Measurements from ENCODE around the gene ATIC. TPM values are rescaled to one million over a fixed set of nuclear protein-coding genes. Genes with fewer than 3 reads are reported as not detected.

ATIC gene
- total RNA-seq, 4 donors from 2014 or later, result 29.3 to 45.6 (median 38.9) TPM

GRCh38 chr2:215364157-215365155, 52.6 kb downstream of the ATIC start:
- ATAC-seq, result no peak
- no peaks in the 10 kb centered on the region for H3K9me3 ChIP-seq
- peak overlapping the region in 2 of 4 donors; percentile 30 to 64 for H3K27ac ChIP-seq
- 76 to 78% methylated on average over 10 of the region's 10 CpGs for WGBS, 2 donors (ENCODE audit: low coverage in 1 of 2)
- no peaks in the 10 kb centered on the region for H3K4me1 ChIP-seq
- H3K27me3 ChIP-seq, result no peaks in the 10 kb centered on the region
- H3K4me3 ChIP-seq, result no peak overlapping the region
- TF ChIP-seq EP300 (IDR thresholded peaks at IDR 0.05), result no peak
- H3K36me3 ChIP-seq, result peaks cover 25 to 100% of the 10 kb centered on the region in 2 donors

GRCh38 chr2:215365184-215365658, 53.4 kb downstream of the ATIC start:
- ATAC-seq, result no peak
- no peak overlapping the region for H3K4me3 ChIP-seq
- no peaks in the 10 kb centered on the region for H3K4me1 ChIP-seq
- H3K27me3 ChIP-seq, result no peaks in the 10 kb centered on the region
- H3K36me3 ChIP-seq, result peaks cover 25 to 100% of the 10 kb centered on the region in 2 donors
- H3K9me3 ChIP-seq, result no peaks in the 10 kb centered on the region
- TF ChIP-seq POLR2A (IDR thresholded peaks at IDR 0.05) (no peak), CTCF (IDR thresholded peaks at IDR 0.05) (no peak), POLR2AphosphoS5 (IDR thresholded peaks at IDR 0.05) (no peak), EP300 (IDR thresholded peaks at IDR 0.05) (no peak)
- peak overlapping the region in 1 of 4 donors; percentile 64 for H3K27ac ChIP-seq
- whole genome bisulfite sequencing, 2 donors (ENCODE audit: low coverage in 1 of 2), result 56 to 72% methylated on average over 4 of the region's 4 CpGs

- TF ChIP-seq EP300 (IDR thresholded peaks at IDR 0.05) (no peak), POLR2AphosphoS5 (IDR thresholded peaks at IDR 0.05) (no peak), POLR2A (IDR thresholded peaks at IDR 0.05) (no peak), CTCF (IDR thresholded peaks at IDR 0.05) (no peak)
- Histone ChIP-seq H3K4me3 (no peak overlapping the region), H3K4me1 (peaks cover 0 to 1% (median 0%) of the 10 kb centered on the region in 3 donors), H3K27me3 (no peaks in the 10 kb centered on the region), H3K27ac (peak overlapping the region in 1 of 4 donors; percentile 12), H3K9me3 (no peaks in the 10 kb centered on the region), H3K36me3 (peaks cover 25 to 100% of the 10 kb centered on the region in 2 donors)
- ATAC-seq, result no peak
- 62 to 83% methylated on average over 4 of the region's 4 CpGs for WGBS, 2 donors (ENCODE audit: low coverage in 1 of 2)
Measured at GRCh38 chr2:215366440-215367032, 54.7 kb downstream of the ATIC start.

- Histone ChIP-seq H3K36me3 (peaks cover 20 to 100% of the 10 kb centered on the region in 2 donors), H3K27ac (peak overlapping the region in 2 of 4 donors; percentile 34 to 37), H3K9me3 (no peaks in the 10 kb centered on the region), H3K4me1 (peaks cover 0 to 10% (median 0%) of the 10 kb centered on the region in 3 donors), H3K4me3 (no peak overlapping the region), H3K27me3 (no peaks in the 10 kb centered on the region)
- WGBS, 2 donors (ENCODE audit: low coverage in 1 of 2), result 63 to 69% methylated on average over 10 to 11 of the region's 11 CpGs
- ATAC-seq, result no peak
- TF ChIP-seq POLR2A (IDR thresholded peaks at IDR 0.05) (no peak), POLR2AphosphoS5 (IDR thresholded peaks at IDR 0.05) (no peak), CTCF (IDR thresholded peaks at IDR 0.05) (no peak), EP300 (IDR thresholded peaks at IDR 0.05) (no peak)
Measured at GRCh38 chr2:215367662-215368492, 56.0 kb downstream of the ATIC start.

GRCh38 chr2:215368493-215368809, 56.6 kb downstream of the ATIC start:
- Histone ChIP-seq H3K4me3 (no peak overlapping the region), H3K4me1 (peaks cover 0 to 14% (median 0%) of the 10 kb centered on the region in 3 donors), H3K27ac (no peak overlapping the region), H3K27me3 (no peaks in the 10 kb centered on the region), H3K9me3 (no peaks in the 10 kb centered on the region), H3K36me3 (peaks cover 17 to 100% of the 10 kb centered on the region in 2 donors)
- no peak for TF ChIP-seq POLR2AphosphoS5 (IDR thresholded peaks at IDR 0.05)
- TF ChIP-seq EP300 (IDR thresholded peaks at IDR 0.05), result no peak
- no peak for TF ChIP-seq POLR2A (IDR thresholded peaks at IDR 0.05)
- TF ChIP-seq CTCF (IDR thresholded peaks at IDR 0.05), result no peak
- no peak for ATAC-seq

Measured in gastroesophageal sphincter (tissue), 4 donors.